Bronchial epithelial cell (primary cell): ENCODE data around the gene SHCBP1. TPM values are rescaled to one million over a fixed set of nuclear protein-coding genes. Genes with fewer than 3 reads are reported as not detected.
A peak's percentile ranks its signal among the peaks of the same experiment; 100 is the strongest.

Source experiments
- DNase-seq: peaks from one replicate; pipeline ENCODE4 v3.0.0-alpha.2; 2010; ENCODE audit warnings: low read depth
- FAIRE-seq: peaks from 2 replicates; lab custom pipeline; 2011; peaks lifted over from hg19 to GRCh38; lab: Jason Lieb, UNC
- H3K27me3 ChIP-seq: 2 replicates; pipeline ENCODE4 v1.5.1; 2011; ENCODE audit warnings: low read length; ENCODE audit not compliant: control insufficient read depth, insufficient read depth
- H3K36me3 ChIP-seq: 2 replicates; pipeline ENCODE4 v1.5.1; 2011; ENCODE audit warnings: low read length; ENCODE audit not compliant: control insufficient read depth, insufficient read depth
- H3K4me3 ChIP-seq: 2 replicates; pipeline ENCODE4 v1.5.1; 2011; ENCODE audit warnings: mild to moderate bottlenecking, low read depth, low read length, control low read depth
- total RNA-seq: library from RNA; depleted of rRNA; stranded (reverse); fragments of >200 nt; gene quantifications from 2 replicates; pipeline ENCODE4 v1.2.1, GENCODE V29; 2014
- TF ChIP-seq, protein P1 (sequence below): IDR thresholded peaks from 2 replicates; pipeline ENCODE4 v1.5.1; 2011; ENCODE audit warnings: mild to moderate bottlenecking, moderate library complexity, low read length, control low read depth, inconsistent platforms; ENCODE audit not compliant: insufficient read depth, severe bottlenecking

SHCBP1 gene
- total RNA-seq, 1 donor from 2014 or later: 1.3 TPM

DNA sequence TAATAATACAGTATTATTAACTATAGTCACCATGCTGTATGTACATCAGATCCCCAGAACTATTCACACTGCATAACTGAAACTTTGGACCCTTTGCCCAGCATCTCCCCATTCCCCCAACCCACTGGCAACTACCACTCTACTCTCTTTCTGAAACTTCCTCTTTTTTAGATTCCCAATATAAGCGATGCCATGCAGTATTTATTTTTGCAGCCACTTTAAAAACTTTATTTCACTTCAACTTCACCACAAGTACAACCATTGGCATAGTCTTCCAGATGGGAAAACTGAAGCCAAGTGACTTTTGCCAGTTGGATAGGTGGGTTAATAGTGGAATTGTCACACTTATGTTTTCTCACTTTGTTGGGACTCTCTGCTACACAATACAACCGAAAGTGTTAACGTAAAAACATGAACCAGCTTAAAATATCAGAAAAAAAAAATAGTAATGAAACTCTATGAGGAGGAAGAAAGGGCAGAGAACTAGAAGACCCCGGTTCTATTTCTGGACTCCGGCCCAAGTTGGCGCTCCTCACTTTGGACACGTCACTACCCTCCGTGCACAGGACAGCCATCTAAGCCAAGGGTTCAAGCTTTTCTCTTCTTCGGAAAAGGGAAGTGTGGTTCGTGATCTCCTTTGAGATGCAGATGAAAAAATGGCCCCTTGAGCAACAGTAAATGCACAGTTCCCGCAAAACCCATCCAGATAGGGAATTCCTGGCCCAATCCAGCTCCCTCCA, 743 bp downstream of the SHCBP1 start:
- Histone ChIP-seq H3K36me3 (no peaks in the 10 kb centered on the region), H3K27me3 (no peaks in the 10 kb centered on the region), H3K4me3 (peak overlapping the region; percentile 60)
- no peak for DNase-seq
- no peak for FAIRE-seq
- TF ChIP-seq, protein P1, sequence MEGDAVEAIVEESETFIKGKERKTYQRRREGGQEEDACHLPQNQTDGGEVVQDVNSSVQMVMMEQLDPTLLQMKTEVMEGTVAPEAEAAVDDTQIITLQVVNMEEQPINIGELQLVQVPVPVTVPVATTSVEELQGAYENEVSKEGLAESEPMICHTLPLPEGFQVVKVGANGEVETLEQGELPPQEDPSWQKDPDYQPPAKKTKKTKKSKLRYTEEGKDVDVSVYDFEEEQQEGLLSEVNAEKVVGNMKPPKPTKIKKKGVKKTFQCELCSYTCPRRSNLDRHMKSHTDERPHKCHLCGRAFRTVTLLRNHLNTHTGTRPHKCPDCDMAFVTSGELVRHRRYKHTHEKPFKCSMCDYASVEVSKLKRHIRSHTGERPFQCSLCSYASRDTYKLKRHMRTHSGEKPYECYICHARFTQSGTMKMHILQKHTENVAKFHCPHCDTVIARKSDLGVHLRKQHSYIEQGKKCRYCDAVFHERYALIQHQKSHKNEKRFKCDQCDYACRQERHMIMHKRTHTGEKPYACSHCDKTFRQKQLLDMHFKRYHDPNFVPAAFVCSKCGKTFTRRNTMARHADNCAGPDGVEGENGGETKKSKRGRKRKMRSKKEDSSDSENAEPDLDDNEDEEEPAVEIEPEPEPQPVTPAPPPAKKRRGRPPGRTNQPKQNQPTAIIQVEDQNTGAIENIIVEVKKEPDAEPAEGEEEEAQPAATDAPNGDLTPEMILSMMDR: no peak

DNA sequence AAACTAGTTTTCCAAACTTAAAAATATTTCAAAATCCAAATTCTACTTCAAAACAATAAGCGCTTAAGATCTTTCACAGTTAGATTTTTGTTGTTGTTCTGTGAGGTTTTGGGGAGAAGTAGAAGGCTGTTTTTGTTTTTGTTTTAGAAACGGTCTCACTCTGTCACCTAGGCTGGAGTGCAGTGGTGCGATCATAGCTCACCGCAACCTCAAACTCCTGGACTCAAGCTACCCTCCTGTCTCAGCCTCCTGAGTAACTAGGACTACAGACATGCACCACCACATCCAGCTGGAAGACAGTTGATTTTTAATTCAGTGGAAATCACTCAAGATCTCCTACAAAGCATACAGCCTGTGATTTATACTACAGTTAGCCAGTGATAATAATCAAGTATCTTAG, 2.7 kb downstream of the SHCBP1 start:
- Histone ChIP-seq H3K4me3 (no peak overlapping the region), H3K27me3 (no peaks in the 10 kb centered on the region), H3K36me3 (no peaks in the 10 kb centered on the region)
- DNase-seq (no peak), FAIRE-seq (no peak)
- TF ChIP-seq, protein P1: no peak

DNA sequence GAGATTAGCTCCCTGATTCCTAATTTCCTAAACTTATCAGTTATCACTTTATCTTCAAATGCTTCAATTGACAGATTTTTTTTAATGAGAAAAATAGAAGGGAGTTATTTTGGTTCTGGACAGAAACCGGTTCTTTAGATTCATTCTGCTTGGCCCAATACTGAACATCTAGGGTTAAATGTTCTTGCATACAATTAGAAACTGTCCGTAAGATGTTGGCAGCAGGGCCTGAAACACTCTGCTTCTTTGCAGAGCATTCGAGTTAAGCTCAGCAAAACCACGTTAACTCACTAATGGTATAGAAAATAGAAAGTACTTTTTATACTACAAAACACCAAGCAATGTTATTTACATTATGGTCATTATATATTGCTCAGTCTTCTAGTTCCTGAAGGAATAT, 7.2 kb downstream of the SHCBP1 start:
- Histone ChIP-seq H3K27me3 (no peaks in the 10 kb centered on the region), H3K4me3 (no peak overlapping the region), H3K36me3 (no peaks in the 10 kb centered on the region)
- DNase-seq: no peak
- FAIRE-seq: no peak
- TF ChIP-seq, protein P1: no peak

DNA sequence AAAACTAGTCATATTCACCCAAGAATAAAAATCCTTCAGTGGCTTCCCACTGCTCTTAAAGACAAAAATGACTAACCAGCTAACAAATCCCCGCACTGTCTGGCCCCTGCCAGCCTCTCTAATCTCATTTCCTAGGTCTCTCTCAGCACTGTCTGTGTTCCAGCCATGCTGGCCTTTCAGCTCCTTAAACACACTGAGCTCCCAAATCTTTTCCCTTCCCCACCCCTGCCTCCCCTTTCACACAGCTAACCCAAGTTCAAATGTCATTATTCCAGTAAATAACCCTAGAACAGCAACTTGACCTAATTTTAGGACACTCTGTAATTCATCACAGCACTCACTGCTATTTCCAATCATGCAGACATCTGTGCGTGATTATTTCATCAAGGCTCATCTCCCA, 7.8 kb downstream of the SHCBP1 start:
- H3K27me3 ChIP-seq: no peaks in the 10 kb centered on the region
- no peak for FAIRE-seq
- DNase-seq: no peak
- no peaks in the 10 kb centered on the region for H3K36me3 ChIP-seq
- no peak overlapping the region for H3K4me3 ChIP-seq
- TF ChIP-seq, protein P1: no peak

DNA sequence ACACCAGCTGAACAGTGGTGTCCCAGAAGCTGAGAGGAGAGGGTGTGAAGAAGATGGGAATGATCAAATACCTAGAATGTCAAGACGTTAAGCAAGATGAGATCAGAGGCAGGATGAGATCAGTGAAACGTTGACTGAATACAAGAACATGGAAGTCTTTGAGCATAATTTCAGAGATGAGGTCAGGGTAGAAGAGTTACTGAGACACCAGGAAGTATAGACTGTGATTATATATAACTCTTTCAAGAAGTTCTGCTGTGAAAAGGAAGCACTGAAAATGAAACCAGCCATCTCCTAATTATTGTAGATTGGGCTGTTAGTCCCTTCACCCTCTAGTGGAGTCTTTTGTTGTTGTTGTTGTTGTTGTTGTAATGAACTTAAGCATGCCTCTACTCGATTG, 9.1 kb downstream of the SHCBP1 start:
- FAIRE-seq (no peak), DNase-seq (no peak)
- Histone ChIP-seq H3K4me3 (no peak overlapping the region), H3K27me3 (no peaks in the 10 kb centered on the region), H3K36me3 (no peaks in the 10 kb centered on the region)
- TF ChIP-seq, protein P1: no peak

DNA sequence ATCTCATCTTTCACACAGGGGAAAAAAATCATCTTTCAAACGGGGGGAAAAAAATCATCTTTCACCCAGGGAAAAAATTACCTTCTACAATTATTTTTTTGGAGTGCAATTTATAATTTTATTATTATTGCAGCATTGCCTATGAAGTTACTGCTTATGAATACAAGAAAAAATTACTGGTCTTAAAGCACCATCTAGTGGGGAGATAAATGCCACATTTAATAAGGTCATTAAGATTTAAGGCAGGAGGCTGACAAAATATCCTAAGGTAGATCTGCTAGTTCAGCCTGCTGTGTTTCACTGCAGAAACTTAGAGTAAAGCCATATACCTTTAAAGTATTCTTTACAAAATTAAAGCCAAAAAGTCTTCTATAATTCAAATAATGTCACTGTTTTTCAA, 13.7 kb downstream of the SHCBP1 start:
- H3K36me3 ChIP-seq: no peaks in the 10 kb centered on the region
- TF ChIP-seq, protein P1: peak; percentile 17
- no peak overlapping the region for H3K4me3 ChIP-seq
- peak; percentile 59 for DNase-seq
- H3K27me3 ChIP-seq: no peaks in the 10 kb centered on the region
- no peak for FAIRE-seq
